AG04450 (cell line): ENCODE data around the gene HOPX. TPM values are rescaled to one million over a fixed set of nuclear protein-coding genes. Genes with fewer than 3 reads are reported as not detected.

Experiments used
- CTCF ChIA-PET: fragments of 300-600, 350-600 bp; formaldehyde crosslinking; extraction: SDS; loops from one replicate; lab custom pipeline; 2022; ENCODE audit warnings: antibody characterized with exemption, inconsistent platforms; lab: Charles Lee
- POLR2A ChIA-PET: fragments of 350-600 bp; formaldehyde crosslinking; extraction: SDS; loops from one replicate; lab custom pipeline; 2021; ENCODE audit warnings: antibody characterized with exemption, inconsistent platforms; lab: Yijun Ruan, JAX
- DNase-seq: peaks from one replicate; pipeline ENCODE4 v3.0.0-alpha.2; 2011; ENCODE audit warnings: low read depth, low spot score
- H3K27ac ChIP-seq: one replicate; pipeline ENCODE4 v1.5.1; 2012; ENCODE audit warnings: low read depth, low read length, control low read depth
- H3K27me3 ChIP-seq: one replicate; pipeline ENCODE4 v1.6.0; 2012; ENCODE audit warnings: low read length; ENCODE audit not compliant: control insufficient read depth, insufficient read depth
- H3K4me3 ChIP-seq: 2 replicates; pipeline ENCODE4 v1.5.1; 2011; ENCODE audit warnings: mild to moderate bottlenecking, low read depth, low read length, control low read depth
- H3K9me3 ChIP-seq: 2 replicates; pipeline ENCODE4 v1.5.1; 2012; ENCODE audit warnings: low read length; ENCODE audit not compliant: control insufficient read depth, insufficient read depth
- CTCF ChIP-seq: IDR thresholded peaks from 2 replicates; pipeline ENCODE4 v1.5.1; 2011; ENCODE audit warnings: low read depth, low read length, control low read depth, inconsistent platforms
- polyA plus RNA-seq: library from polyadenylated mRNA; depleted of rRNA; stranded (reverse); fragments of >200 nt; gene quantifications from 2 replicates; pipeline ENCODE4 v1.2.3, GENCODE V29; 2011

Gene HOPX
- polyA plus RNA-seq, 1 experiment: 2.9 TPM

GRCh38 chr4:56619816-56620215 lies 61.3 kb downstream of the HOPX start:
- ChIA-PET CTCF (interaction anchor here (1.0 to 1.9 kb wide), 9 partner anchors 10 to 195 kb away, joined by 3 to 21 read pairs (median 4); no protein-coding TSS in a partner anchor), POLR2A (interaction anchor here (1.0 to 1.7 kb wide), 2 partner anchors 21 to 22 kb away, joined by 4 to 7 read pairs; no protein-coding TSS in a partner anchor)
- DNase-seq: no peak
- H3K27me3 ChIP-seq: peaks cover 5% of the 10 kb centered on the region
- TF ChIP-seq CTCF: no peak
- peaks cover 6% of the 10 kb centered on the region for H3K9me3 ChIP-seq
- H3K27ac ChIP-seq: no peak overlapping the region
- H3K4me3 ChIP-seq: no peak overlapping the region

- Histone ChIP-seq H3K27ac (no peak overlapping the region), H3K27me3 (peaks cover 5% of the 10 kb centered on the region), H3K9me3 (no peaks in the 10 kb centered on the region), H3K4me3 (no peak overlapping the region)
- ChIA-PET CTCF (interaction anchor here (0.5 to 1.9 kb wide), 11 partner anchors 9 to 419 kb away, joined by 3 to 21 read pairs (median 5); no protein-coding TSS in a partner anchor), POLR2A (interaction anchor here (0.8 to 1.7 kb wide), 3 partner anchors 13 to 23 kb away, joined by 4 to 7 read pairs (median 4); no protein-coding TSS in a partner anchor)
- no peak for DNase-seq
- TF ChIP-seq CTCF: peak; percentile 28; the same call in 1 of the 2 replicates
These were observed 61.9 kb downstream of the HOPX start for GRCh38 chr4:56619160-56619559.

- no peak for DNase-seq
- Histone ChIP-seq H3K9me3 (no peaks in the 10 kb centered on the region), H3K27me3 (peaks cover 5% of the 10 kb centered on the region), H3K4me3 (no peak overlapping the region), H3K27ac (no peak overlapping the region)
- no peak for TF ChIP-seq CTCF
- POLR2A ChIA-PET: interaction anchor here (0.8 to 1.7 kb wide), 3 partner anchors 13 to 23 kb away, joined by 4 to 7 read pairs (median 4); no protein-coding TSS in a partner anchor
- CTCF ChIA-PET: interaction anchor here (0.5 to 1.9 kb wide), 9 partner anchors 12 to 420 kb away, joined by 3 to 21 read pairs (median 5); no protein-coding TSS in a partner anchor
These were observed 62.4 kb downstream of the HOPX start for GRCh38 chr4:56618734-56619133.

- ChIA-PET POLR2A (interaction anchor here (0.8 to 1.6 kb wide), 3 partner anchors 14 to 173 kb away, joined by 3 to 15 read pairs (median 4); no protein-coding TSS in a partner anchor), CTCF (interaction anchor here (0.6 kb wide), 1 partner anchor 14 kb away, joined by 3 read pairs; no protein-coding TSS in a partner anchor)
- Histone ChIP-seq H3K4me3 (no peak overlapping the region), H3K9me3 (no peaks in the 10 kb centered on the region; the same call in 1 of the 2 replicates), H3K27ac (peak overlapping the region; percentile 31), H3K27me3 (peaks cover 7% of the 10 kb centered on the region)
- peak; percentile 63 for DNase-seq
- no peak for TF ChIP-seq CTCF
These were observed 67.8 kb downstream of the HOPX start for GRCh38 chr4:56613101-56613862.
